ENCODE measurements around the gene JUP.

JUP gene

GRCh38 chr17:41806685-41807445 is 20.4 kb upstream of the JUP start:
- DNase-seq = no peak

- no peak for DNase-seq
Observed at GRCh38 chr17:41803049-41804020, 16.8 kb upstream of the JUP start.

GRCh38 chr17:41801374-41802271 is 15.1 kb upstream of the JUP start:
- peak; percentile 52 to 71 for DNase-seq

- no peak for DNase-seq
Observed at GRCh38 chr17:41800601-41801373, 14.3 kb upstream of the JUP start.

DNA sequence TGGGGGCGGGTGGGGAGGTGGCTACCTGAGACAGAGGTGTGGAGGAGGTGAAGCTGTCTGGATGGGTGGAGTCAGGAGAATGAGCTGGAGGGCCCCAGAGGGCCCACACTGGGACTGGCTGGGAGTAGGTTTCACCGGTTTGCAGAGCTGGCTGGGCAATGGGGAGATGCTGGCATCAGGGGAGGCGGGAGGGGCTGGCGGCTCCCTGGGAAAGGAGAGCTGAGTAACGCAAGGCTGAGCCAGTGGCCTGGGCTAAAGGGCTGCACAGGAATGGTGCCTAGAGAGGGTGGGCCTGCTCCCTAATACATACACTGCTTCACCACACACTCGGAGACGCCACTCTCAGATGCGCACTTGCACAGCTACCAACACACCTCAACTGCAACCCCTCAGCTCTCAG is 12.9 kb upstream of the JUP start:
- DNase-seq = no peak

DNA sequence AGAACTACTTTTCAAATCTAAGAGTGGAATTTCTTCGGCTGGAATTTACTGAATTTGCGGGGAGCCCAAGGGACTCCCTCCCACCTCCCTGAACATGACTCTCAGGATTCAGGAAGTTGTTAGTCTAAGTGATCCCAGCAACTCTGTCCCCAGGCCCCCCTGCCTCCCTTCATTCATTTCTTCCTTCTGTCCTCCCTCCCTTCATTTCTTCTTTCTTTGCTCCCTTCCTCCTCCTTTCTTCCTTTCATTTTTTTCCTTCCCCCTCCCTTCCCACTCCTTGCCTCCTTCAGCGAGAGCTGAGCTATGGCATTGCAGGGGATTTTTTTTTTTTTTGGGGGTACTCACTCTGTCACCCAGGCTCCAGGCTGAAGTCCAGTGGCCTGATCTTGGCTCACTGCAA is 10.9 kb upstream of the JUP start:
- no peak for DNase-seq

GRCh38 chr17:41796121-41796895 is 9.8 kb upstream of the JUP start:
- DNase-seq = no peak

DNA sequence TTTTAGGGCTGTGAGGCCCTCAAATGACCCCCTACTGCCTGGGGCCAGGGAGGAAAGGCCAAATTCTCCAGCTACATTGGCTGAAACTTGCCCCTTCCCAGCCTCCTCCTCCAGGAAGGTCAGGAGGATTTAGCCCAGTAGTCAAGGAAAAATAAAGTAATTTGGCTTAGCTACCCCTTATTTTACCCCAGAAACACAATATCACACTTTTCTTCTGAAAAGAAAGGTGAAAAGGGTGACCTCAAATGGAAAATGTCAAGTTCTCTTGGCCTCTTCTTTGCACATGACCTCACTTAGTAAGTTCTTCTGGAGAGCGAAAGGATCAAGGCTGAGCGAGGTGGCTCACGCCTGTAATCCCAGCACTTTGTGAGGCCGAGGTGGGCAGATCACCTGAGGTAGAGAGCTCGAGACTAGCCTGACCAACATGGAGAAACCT is 8.0 kb upstream of the JUP start:
- no peak for DNase-seq

- no peak for DNase-seq
Observed at GRCh38 chr17:41793784-41794539, 7.5 kb upstream of the JUP start.

- DNase-seq = no peak
Observed at GRCh38 chr17:41792845-41793783, 6.6 kb upstream of the JUP start.

- no peak for DNase-seq
Observed at GRCh38 chr17:41787021-41787418, 509 bp upstream of the JUP start.

DNA sequence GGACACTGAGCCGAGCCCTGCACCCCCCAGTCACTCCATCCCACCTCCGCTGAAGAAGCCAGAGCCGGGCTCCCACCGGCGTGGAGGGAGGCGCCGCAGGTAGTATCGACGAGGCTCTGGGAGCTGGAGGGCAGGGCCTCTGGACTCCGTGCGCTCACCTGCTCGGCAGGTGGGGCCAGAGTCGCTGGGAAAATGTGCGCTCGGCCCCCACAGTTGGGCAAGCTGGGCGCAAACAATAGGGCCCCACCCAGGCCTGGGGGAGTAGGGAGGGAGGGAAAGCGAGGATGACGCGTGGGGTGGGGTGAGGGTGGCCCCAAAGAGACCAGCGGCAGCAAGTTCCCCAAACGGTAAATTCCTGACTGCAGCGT is 668 bp downstream of the JUP start:
- DNase-seq = no peak

GRCh38 chr17:41785091-41785858 is 1.2 kb downstream of the JUP start:
- no peak for DNase-seq

GRCh38 chr17:41784207-41784744 is 2.2 kb downstream of the JUP start:
- DNase-seq = no peak

GRCh38 chr17:41782142-41782541 is 4.4 kb downstream of the JUP start:
- no peak for DNase-seq

DNA sequence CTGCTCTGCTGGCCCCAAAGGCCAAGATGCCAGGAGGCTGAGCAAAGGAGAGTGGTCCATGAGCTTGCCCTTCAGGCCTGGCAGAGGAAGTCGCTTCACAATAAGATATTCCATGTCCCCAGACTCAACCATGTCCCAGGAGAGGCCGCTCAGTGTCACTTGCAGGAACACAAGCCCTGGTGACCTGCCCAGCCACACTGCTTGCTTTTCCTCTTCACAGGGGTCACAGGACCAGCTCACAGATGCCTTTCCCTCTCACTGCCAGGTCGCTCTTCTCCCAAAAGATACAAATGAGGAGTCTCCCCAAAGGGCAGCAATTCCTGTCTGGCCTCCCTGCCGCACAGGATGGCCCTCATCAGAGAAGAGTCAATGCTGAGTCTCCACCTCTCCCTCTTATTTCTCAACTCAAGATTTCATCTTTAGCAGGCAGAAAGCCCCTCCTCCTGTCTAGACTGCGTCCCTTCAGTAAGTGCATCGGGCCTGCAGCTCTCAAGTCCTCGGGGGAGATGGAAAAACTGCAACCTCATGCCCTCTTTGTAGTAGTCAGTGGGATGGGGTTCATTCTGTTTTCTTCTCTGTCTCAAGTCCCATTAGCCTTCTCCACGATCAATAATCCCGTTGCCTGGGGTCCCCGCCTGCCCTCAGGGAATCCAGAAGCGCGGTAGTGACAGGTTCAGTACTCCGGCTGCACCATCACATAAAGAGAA is 5.0 kb downstream of the JUP start:
- DNase-seq = no peak

GRCh38 chr17:41779954-41780353 is 6.6 kb downstream of the JUP start:
- DNase-seq = no peak

Measured in hippocampal formation (tissue), 2 donors.